GM23338 (cell line): ENCODE results near the gene EVL. TPM values are rescaled to one million over a fixed set of nuclear protein-coding genes. Genes with fewer than 3 reads are reported as not detected.

Experiments used
- ATAC-seq: fragments of 200-7000 bp; cut with Tn5 transposase; 3 replicates; pipeline ENCODE4 v1.9.1; 2020
- DNase-seq: peaks from one replicate; pipeline ENCODE4 v3.0.0-alpha.2; 2015; ENCODE audit warnings: low spot score
- H2AFZ ChIP-seq: fragments of 200-600 bp; sonication (generic); 2 replicates; pipeline ENCODE4 v1.8.0; 2016; ENCODE audit warnings: antibody characterized with exemption, mild to moderate bottlenecking, moderate library complexity
- H3F3A ChIP-seq: fragments of 200-600 bp; sonication (generic); replicated peaks from 2 replicates; pipeline ENCODE4 v1.8.0; 2017; ENCODE audit warnings: antibody characterized with exemption, mixed run types, low read depth
- H3K27ac ChIP-seq: fragments of 200-600 bp; sonication (generic); 2 replicates; pipeline ENCODE4 v1.6.1; 2016; ENCODE audit warnings: low read depth
- H3K27me3 ChIP-seq: fragments of 200-600 bp; sonication (generic); 2 replicates; pipeline ENCODE4 v1.8.0; 2016; ENCODE audit warnings: mild to moderate bottlenecking, mixed run types, moderate library complexity; ENCODE audit not compliant: insufficient read depth
- H3K36me3 ChIP-seq: fragments of 200-600 bp; sonication (generic); 2 replicates; pipeline ENCODE4 v1.8.0; 2016; ENCODE audit warnings: mild to moderate bottlenecking; ENCODE audit not compliant: insufficient read depth
- H3K4me1 ChIP-seq: fragments of 200-600 bp; sonication (generic); 2 replicates; pipeline ENCODE4 v1.8.0; 2016; ENCODE audit warnings: mild to moderate bottlenecking, moderate library complexity; ENCODE audit not compliant: insufficient read depth
- H3K4me2 ChIP-seq: fragments of 200-600 bp; sonication (generic); 2 replicates; pipeline ENCODE4 v1.7.1; 2017; ENCODE audit warnings: mixed run types
- H3K4me3 ChIP-seq: fragments of 200-600 bp; sonication (generic); 2 replicates; pipeline ENCODE4 v1.6.1; 2016; ENCODE audit warnings: mixed run types
- H3K79me2 ChIP-seq: fragments of 200-600 bp; sonication (generic); replicated peaks from 2 replicates; pipeline ENCODE4 v1.8.0; 2017; ENCODE audit warnings: mild to moderate bottlenecking; ENCODE audit not compliant: insufficient read depth
- H3K9me2 ChIP-seq: fragments of 200-600 bp; sonication (generic); 2 replicates; pipeline ENCODE4 v1.8.0; 2017; ENCODE audit not compliant: insufficient read depth
- H4K20me1 ChIP-seq: fragments of 200-600 bp; sonication (generic); replicated peaks from 2 replicates; pipeline ENCODE4 v1.8.0; 2017; ENCODE audit warnings: mild to moderate bottlenecking; ENCODE audit not compliant: insufficient read depth
- H3K27ac Mint-ChIP-seq: 2 replicates; pipeline ENCODE4 v1.8.0; 2020; ENCODE audit warnings: inconsistent platforms, mild to moderate bottlenecking, moderate library complexity, mixed read lengths
- H3K27me3 Mint-ChIP-seq: 3 replicates; pipeline ENCODE4 v1.8.0; 2022; ENCODE audit warnings: low read depth, mild to moderate bottlenecking, moderate library complexity, mixed read lengths, inconsistent platforms; ENCODE audit not compliant: insufficient read depth, poor library complexity
- H3K36me3 Mint-ChIP-seq: 3 replicates; pipeline ENCODE4 v1.8.0; 2021; ENCODE audit warnings: low read depth, mild to moderate bottlenecking, inconsistent platforms, moderate library complexity, mixed read lengths
- H3K4me1 Mint-ChIP-seq: 3 replicates; pipeline ENCODE4 v1.8.0; 2020; ENCODE audit warnings: mild to moderate bottlenecking, inconsistent platforms, mixed read lengths
- H3K4me3 Mint-ChIP-seq: 3 replicates; pipeline ENCODE4 v1.8.0; 2021; ENCODE audit warnings: moderate library complexity, mild to moderate bottlenecking, inconsistent platforms, mixed read lengths
- H3K9me3 Mint-ChIP-seq: 3 replicates; pipeline ENCODE4 v1.8.0; 2020; ENCODE audit warnings: moderate library complexity, mild to moderate bottlenecking, inconsistent platforms, mixed read lengths
- CREB1 ChIP-seq: fragments of 250-450 bp; sonication (Bioruptor Pico); IDR thresholded peaks from 2 replicates; pipeline ENCODE4 v1.5.0; 2020; ENCODE audit warnings: low read depth, mild to moderate bottlenecking, moderate library complexity
- EZH2 ChIP-seq: fragments of 200-600 bp; sonication (generic); IDR thresholded peaks from one replicate; pipeline ENCODE4 v1.8.0; 2017; ENCODE audit warnings: antibody characterized with exemption, mild to moderate bottlenecking, low read depth; ENCODE audit not compliant: unreplicated experiment
- EZH2phosphoT487 ChIP-seq: fragments of 200-600 bp; sonication (generic); IDR thresholded peaks from one replicate; pipeline ENCODE4 v1.8.1; 2018; ENCODE audit warnings: antibody characterized with exemption; ENCODE audit not compliant: unreplicated experiment
- JUNB ChIP-seq: IDR thresholded peaks from one replicate; pipeline ENCODE4 v1.6.1; 2016; ENCODE audit warnings: antibody characterized with exemption; ENCODE audit not compliant: unreplicated experiment
- NANOG ChIP-seq: IDR thresholded peaks from 2 replicates; pipeline ENCODE4 v1.6.1; 2016; ENCODE audit warnings: antibody characterized with exemption, borderline replicate concordance
- POLR2AphosphoS5 ChIP-seq: IDR thresholded peaks from 2 replicates; pipeline ENCODE4 v1.6.1; 2016; ENCODE audit warnings: antibody characterized with exemption, low read depth
- ZNF331 ChIP-seq: fragments of 250-450 bp; sonication (Bioruptor Pico); IDR thresholded peaks from 2 replicates; pipeline ENCODE4 v1.5.0; 2020; ENCODE audit warnings: low read depth, mild to moderate bottlenecking, moderate library complexity
- polyA plus RNA-seq: library from polyadenylated mRNA; unstranded; fragments of >200 nt; fragmentation: Nextera tagmentation; extraction: Ambion mirVana; gene quantifications from 2 replicates; pipeline ENCODE4 v1.2.1, GENCODE V29; 2016
- total RNA-seq: library from RNA; depleted of rRNA; stranded (reverse); fragments of >200 nt; shearing (Covaris generic); gene quantifications from 2 replicates; pipeline ENCODE4 v1.2.3, GENCODE V29; 2014
- TF ChIP-seq, protein P1 (sequence below), 2 experiments: fragments of 200-600 bp in 1 of 2; sonication (generic) in 1 of 2; conservative IDR thresholded peaks; 2 replicates each; pipeline versions ENCODE4 v1.5.1 to v1.6.1; 2016 to 2017; ENCODE audit warnings: antibody characterized with exemption in 2 of 2, low read depth in 2 of 2, mild to moderate bottlenecking in 2 of 2, moderate library complexity in 1 of 2
- TF ChIP-seq, protein P2 (sequence below): IDR thresholded peaks from one replicate; pipeline ENCODE4 v1.6.1; 2018; ENCODE audit warnings: antibody characterized with exemption; ENCODE audit not compliant: unreplicated experiment
- TF ChIP-seq, protein P3 (sequence below): IDR thresholded peaks from 2 replicates; pipeline ENCODE4 v1.6.1; 2016; ENCODE audit warnings: antibody characterized with exemption

The EVL gene
- total and polyA plus RNA-seq, 2 experiments from 2014 or later: 28.2 to 50.5 TPM

DNA sequence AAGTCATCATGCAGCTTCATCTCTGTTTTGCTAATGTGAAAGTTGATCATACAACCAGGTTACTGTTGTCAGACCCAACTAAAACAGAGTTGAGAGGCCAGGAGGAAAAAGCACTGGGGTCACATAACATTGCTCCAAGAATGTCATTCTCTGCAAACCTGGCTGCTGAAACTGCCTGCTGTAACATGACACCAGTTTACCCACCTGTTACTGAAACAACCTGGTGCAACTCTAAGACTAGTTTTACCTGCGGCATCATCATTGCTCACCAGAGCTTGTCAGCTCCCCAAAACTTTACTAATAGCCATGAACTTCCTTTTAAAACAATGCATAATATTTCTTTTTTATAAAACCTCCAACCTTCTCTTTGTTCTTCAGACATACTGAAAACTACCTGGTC lies 124.9 kb downstream of the EVL start (continued):
- TF ChIP-seq, protein P1, sequence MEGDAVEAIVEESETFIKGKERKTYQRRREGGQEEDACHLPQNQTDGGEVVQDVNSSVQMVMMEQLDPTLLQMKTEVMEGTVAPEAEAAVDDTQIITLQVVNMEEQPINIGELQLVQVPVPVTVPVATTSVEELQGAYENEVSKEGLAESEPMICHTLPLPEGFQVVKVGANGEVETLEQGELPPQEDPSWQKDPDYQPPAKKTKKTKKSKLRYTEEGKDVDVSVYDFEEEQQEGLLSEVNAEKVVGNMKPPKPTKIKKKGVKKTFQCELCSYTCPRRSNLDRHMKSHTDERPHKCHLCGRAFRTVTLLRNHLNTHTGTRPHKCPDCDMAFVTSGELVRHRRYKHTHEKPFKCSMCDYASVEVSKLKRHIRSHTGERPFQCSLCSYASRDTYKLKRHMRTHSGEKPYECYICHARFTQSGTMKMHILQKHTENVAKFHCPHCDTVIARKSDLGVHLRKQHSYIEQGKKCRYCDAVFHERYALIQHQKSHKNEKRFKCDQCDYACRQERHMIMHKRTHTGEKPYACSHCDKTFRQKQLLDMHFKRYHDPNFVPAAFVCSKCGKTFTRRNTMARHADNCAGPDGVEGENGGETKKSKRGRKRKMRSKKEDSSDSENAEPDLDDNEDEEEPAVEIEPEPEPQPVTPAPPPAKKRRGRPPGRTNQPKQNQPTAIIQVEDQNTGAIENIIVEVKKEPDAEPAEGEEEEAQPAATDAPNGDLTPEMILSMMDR (conservative IDR thresholded peaks at IDR 0.05; ENCODE audit: low read depth in 2 of 2): no peak

DNA sequence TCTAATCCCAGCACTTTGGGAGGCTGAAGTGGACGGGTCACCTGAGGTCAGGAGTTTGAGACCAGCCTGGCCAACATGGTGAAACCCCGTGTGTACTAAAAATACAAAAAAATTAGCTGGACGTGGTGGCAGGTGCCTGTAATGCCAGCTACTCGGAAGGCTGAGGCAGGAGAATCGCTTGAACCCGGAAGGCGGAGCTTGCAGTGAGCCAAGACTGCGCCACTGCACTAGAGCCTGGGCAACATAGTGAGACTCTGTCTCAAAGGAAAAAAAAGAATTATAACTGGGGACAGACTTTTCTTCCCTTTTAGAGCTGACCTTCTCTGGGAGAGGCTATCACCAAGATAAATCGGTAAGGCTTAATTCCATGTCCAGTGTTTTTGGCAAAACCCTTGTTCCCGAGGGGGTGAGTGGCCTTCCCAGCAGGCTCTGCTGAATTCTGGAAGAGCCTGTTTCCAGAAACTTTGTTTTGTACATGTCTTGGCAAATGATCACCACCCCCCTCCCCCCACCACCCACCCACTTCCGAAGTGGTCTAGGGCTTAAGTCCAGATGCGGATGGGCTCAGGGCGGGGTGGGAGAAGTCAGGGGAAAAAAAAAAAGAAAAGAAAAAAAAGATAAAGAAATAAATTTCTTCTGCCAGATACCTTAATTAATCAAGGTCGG lies 126.5 kb downstream of the EVL start:
- TF ChIP-seq CREB1 (CRISPR knock-in tag) (no peak), NANOG (no peak), POLR2AphosphoS5 (no peak)

DNA sequence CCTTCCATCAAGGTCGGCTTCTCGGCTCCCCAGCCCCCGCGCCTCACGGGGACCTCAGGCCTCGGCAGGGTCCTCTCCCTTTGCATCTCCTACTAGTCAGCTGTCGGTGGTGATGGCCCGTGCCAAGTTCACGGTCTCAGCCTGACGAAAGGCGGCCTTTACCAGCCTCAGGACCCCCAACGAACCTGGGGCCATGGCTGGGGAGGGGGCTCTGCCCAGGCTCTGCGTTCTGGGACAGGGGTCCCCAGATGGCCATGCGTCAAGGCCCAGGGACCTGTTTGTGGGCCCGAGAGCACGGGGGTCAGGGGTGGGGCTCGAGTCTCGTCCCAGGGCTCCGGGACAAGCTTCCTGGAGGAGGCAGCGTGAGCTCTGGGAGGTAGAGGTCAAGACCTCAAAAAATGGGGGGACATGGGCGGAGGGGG lies 127.0 kb downstream of the EVL start:
- DNase-seq (no peak), ATAC-seq (no peak)
- H3K27me3 Mint-ChIP-seq: peaks cover 18% of the 10 kb centered on the region
- peak overlapping the region; percentile 97; the same call in 1 of the 2 replicates for H2AFZ ChIP-seq
- H3K4me3 Mint-ChIP-seq: peak overlapping the region; percentile 59
- H3K9me3 Mint-ChIP-seq: peaks cover 6% of the 10 kb centered on the region; the same call in 1 of the 3 replicates
- H3K27ac ChIP-seq: 0 out of 2 replicates have a peak overlapping the region, but pooled peaks have one; percentile 59
- peaks cover 8% of the 10 kb centered on the region; the same call in 1 of the 2 replicates for H3F3A ChIP-seq
- H3K4me3 ChIP-seq: peak overlapping the region; percentile 40; the same call in 1 of the 2 replicates
- peak overlapping the region; percentile 76 for H3K4me2 ChIP-seq
- H3K4me1 ChIP-seq: peaks cover 10% of the 10 kb centered on the region
- H3K27ac Mint-ChIP-seq: peak overlapping the region; percentile 74; the same call in 1 of the 2 replicates
- H3K4me1 Mint-ChIP-seq: peaks cover 13% of the 10 kb centered on the region
- no peaks in the 10 kb centered on the region for H3K9me2 ChIP-seq
- no peaks in the 10 kb centered on the region for H3K79me2 ChIP-seq
- no peaks in the 10 kb centered on the region; the same call in 1 of the 2 replicates for H4K20me1 ChIP-seq
- no peaks in the 10 kb centered on the region for H3K27me3 ChIP-seq
- H3K36me3 Mint-ChIP-seq: no peaks in the 10 kb centered on the region
- H3K36me3 ChIP-seq: no peaks in the 10 kb centered on the region
- TF ChIP-seq JUNB (no peak), ZNF331 (CRISPR knock-in tag) (no peak), CREB1 (CRISPR knock-in tag) (no peak), EZH2phosphoT487 (no peak), EZH2 (no peak), POLR2AphosphoS5 (no peak)
- TF ChIP-seq, protein P2, sequence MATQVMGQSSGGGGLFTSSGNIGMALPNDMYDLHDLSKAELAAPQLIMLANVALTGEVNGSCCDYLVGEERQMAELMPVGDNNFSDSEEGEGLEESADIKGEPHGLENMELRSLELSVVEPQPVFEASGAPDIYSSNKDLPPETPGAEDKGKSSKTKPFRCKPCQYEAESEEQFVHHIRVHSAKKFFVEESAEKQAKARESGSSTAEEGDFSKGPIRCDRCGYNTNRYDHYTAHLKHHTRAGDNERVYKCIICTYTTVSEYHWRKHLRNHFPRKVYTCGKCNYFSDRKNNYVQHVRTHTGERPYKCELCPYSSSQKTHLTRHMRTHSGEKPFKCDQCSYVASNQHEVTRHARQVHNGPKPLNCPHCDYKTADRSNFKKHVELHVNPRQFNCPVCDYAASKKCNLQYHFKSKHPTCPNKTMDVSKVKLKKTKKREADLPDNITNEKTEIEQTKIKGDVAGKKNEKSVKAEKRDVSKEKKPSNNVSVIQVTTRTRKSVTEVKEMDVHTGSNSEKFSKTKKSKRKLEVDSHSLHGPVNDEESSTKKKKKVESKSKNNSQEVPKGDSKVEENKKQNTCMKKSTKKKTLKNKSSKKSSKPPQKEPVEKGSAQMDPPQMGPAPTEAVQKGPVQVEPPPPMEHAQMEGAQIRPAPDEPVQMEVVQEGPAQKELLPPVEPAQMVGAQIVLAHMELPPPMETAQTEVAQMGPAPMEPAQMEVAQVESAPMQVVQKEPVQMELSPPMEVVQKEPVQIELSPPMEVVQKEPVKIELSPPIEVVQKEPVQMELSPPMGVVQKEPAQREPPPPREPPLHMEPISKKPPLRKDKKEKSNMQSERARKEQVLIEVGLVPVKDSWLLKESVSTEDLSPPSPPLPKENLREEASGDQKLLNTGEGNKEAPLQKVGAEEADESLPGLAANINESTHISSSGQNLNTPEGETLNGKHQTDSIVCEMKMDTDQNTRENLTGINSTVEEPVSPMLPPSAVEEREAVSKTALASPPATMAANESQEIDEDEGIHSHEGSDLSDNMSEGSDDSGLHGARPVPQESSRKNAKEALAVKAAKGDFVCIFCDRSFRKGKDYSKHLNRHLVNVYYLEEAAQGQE: no peak
- TF ChIP-seq, protein P1 (conservative IDR thresholded peaks at IDR 0.05; ENCODE audit: low read depth in 2 of 2): no peak
- TF ChIP-seq, protein P3, sequence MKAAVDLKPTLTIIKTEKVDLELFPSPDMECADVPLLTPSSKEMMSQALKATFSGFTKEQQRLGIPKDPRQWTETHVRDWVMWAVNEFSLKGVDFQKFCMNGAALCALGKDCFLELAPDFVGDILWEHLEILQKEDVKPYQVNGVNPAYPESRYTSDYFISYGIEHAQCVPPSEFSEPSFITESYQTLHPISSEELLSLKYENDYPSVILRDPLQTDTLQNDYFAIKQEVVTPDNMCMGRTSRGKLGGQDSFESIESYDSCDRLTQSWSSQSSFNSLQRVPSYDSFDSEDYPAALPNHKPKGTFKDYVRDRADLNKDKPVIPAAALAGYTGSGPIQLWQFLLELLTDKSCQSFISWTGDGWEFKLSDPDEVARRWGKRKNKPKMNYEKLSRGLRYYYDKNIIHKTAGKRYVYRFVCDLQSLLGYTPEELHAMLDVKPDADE: no peak

More for the DNA sequence above, 126.5 kb downstream of the EVL start:
- H3K36me3 Mint-ChIP-seq: no peaks in the 10 kb centered on the region
- H3K27me3 Mint-ChIP-seq: peaks cover 18% of the 10 kb centered on the region
- Histone ChIP-seq H3K27me3 (no peaks in the 10 kb centered on the region), H4K20me1 (no peaks in the 10 kb centered on the region; the same call in 1 of the 2 replicates), H3K36me3 (no peaks in the 10 kb centered on the region), H3K9me2 (no peaks in the 10 kb centered on the region), H3K4me1 (peaks cover 10% of the 10 kb centered on the region), H3K27ac (no peak overlapping the region), H2AFZ (no peak overlapping the region), H3K79me2 (no peaks in the 10 kb centered on the region), H3F3A (peaks cover 8% of the 10 kb centered on the region; the same call in 1 of the 2 replicates), H3K4me3 (no peak overlapping the region; the same call in 1 of the 2 replicates), H3K4me2 (no peak overlapping the region)
- ATAC-seq: no peak
- H3K9me3 Mint-ChIP-seq: peaks cover 6% of the 10 kb centered on the region; the same call in 1 of the 3 replicates
- DNase-seq: no peak
- peaks cover 13% of the 10 kb centered on the region for H3K4me1 Mint-ChIP-seq
- H3K27ac Mint-ChIP-seq: no peak overlapping the region
- no peak overlapping the region for H3K4me3 Mint-ChIP-seq
